Activated CD4-positive, alpha-beta T cell treated with anti-CD3 and anti-CD28 coated beads, Interleukin-2, amount 10 ng/mL, durations not matched to agents 24 days and 14 days (primary cell): ENCODE data around the gene GATC. TPM values are rescaled to one million over a fixed set of nuclear protein-coding genes. Genes with fewer than 3 reads are reported as not detected.

Experiments used
- DNase-seq: peaks from one replicate; pipeline ENCODE4 v3.0.0; 2022
- H3K27ac Mint-ChIP-seq: one replicate; pipeline ENCODE4 v1.8.0; 2022; ENCODE audit warnings: mild to moderate bottlenecking, mixed read lengths
- H3K27me3 Mint-ChIP-seq: one replicate; pipeline ENCODE4 v1.8.0; 2022; ENCODE audit warnings: mixed read lengths
- H3K36me3 Mint-ChIP-seq: one replicate; pipeline ENCODE4 v1.8.0; 2022; ENCODE audit warnings: low read depth, mild to moderate bottlenecking, mixed read lengths
- H3K4me1 Mint-ChIP-seq: one replicate; pipeline ENCODE4 v1.8.0; 2021; ENCODE audit warnings: mixed read lengths
- H3K4me3 Mint-ChIP-seq: one replicate; pipeline ENCODE4 v1.8.0; 2022; ENCODE audit warnings: mild to moderate bottlenecking, moderate library complexity, mixed read lengths
- H3K9me3 Mint-ChIP-seq: one replicate; pipeline ENCODE4 v1.8.0; 2021; ENCODE audit warnings: mixed read lengths
- intact Hi-C: fragments of 100-400 bp; cut with micrococcal nuclease; formaldehyde crosslinking; loops from one replicate; pipeline ENCODE4 v1.15.1; 2023
- total RNA-seq: library from RNA; stranded (reverse); gene quantifications from 2 replicates; pipeline ENCODE4 v1.2.3, GENCODE V29; 2022

GATC gene
- total RNA-seq = 34.1 and 41.0 TPM in 2 replicates

- H3K27ac Mint-ChIP-seq = peak within 1 kb of the TSS; percentile 100
- intact Hi-C loops = loop anchor here (1.0 to 2.0 kb wide), 4 partner anchors 9 to 89 kb away; partner anchors contain the start of genes DYNLL1, RNF10 and SRSF9
- H3K27me3 Mint-ChIP-seq = peaks cover 2% of the 10 kb centered on the region
- peaks cover 29% of the 10 kb centered on the region for H3K4me1 Mint-ChIP-seq
- peak; percentile 97 for DNase-seq
- H3K4me3 Mint-ChIP-seq = peak within 1 kb of the TSS; percentile 99
- H3K36me3 Mint-ChIP-seq = peaks cover 59% of the 10 kb centered on the region
- H3K9me3 Mint-ChIP-seq = no peaks in the 10 kb centered on the region
These were observed at the start of gene GATC, which contains the start of gene TRIAP1 for GRCh38 chr12:120445911-120446843. TSS of gene GATC (plus strand) at chr12:120446444. CDS start at chr12:120446481, 37 bp downstream. TSS of gene TRIAP1 (minus strand) at chr12:120446384. CDS start at chr12:120446372, 12 bp downstream.

- Mint-ChIP-seq H3K4me1 (peaks cover 2% of the 10 kb centered on the region), H3K27ac (no peak overlapping the region), H3K4me3 (no peak overlapping the region), H3K9me3 (no peaks in the 10 kb centered on the region), H3K27me3 (peaks cover 22% of the 10 kb centered on the region), H3K36me3 (no peaks in the 10 kb centered on the region)
- no peak for DNase-seq
- intact Hi-C loops = no loop called here
These were observed 48.3 kb upstream of the GATC start for GRCh38 chr12:120397824-120398540.

GRCh38 chr12:120399531-120399930 lies 46.7 kb upstream of the GATC start:
- H3K9me3 Mint-ChIP-seq = peaks cover 6% of the 10 kb centered on the region
- H3K4me1 Mint-ChIP-seq = peaks cover 4% of the 10 kb centered on the region
- H3K27me3 Mint-ChIP-seq = peaks cover 22% of the 10 kb centered on the region
- no peaks in the 10 kb centered on the region for H3K36me3 Mint-ChIP-seq
- no peak overlapping the region for H3K4me3 Mint-ChIP-seq
- H3K27ac Mint-ChIP-seq = no peak overlapping the region
- no peak for DNase-seq
- intact Hi-C loops = no loop called here

GRCh38 chr12:120402217-120402616 lies 44.0 kb upstream of the GATC start:
- Mint-ChIP-seq H3K27me3 (peaks cover 9% of the 10 kb centered on the region), H3K36me3 (no peaks in the 10 kb centered on the region), H3K9me3 (peaks cover 6% of the 10 kb centered on the region), H3K4me1 (peaks cover 2% of the 10 kb centered on the region), H3K4me3 (no peak overlapping the region), H3K27ac (no peak overlapping the region)
- DNase-seq = no peak
- intact Hi-C loops = no loop called here

- Mint-ChIP-seq H3K27ac (no peak overlapping the region), H3K27me3 (peaks cover 6% of the 10 kb centered on the region), H3K4me3 (no peak overlapping the region), H3K9me3 (peaks cover 6% of the 10 kb centered on the region), H3K4me1 (peaks cover 2% of the 10 kb centered on the region), H3K36me3 (no peaks in the 10 kb centered on the region)
- DNase-seq = no peak
- intact Hi-C loops = no loop called here
These were observed 42.4 kb upstream of the GATC start for GRCh38 chr12:120403869-120404268.

GRCh38 chr12:120404271-120404670 lies 42.0 kb upstream of the GATC start:
- H3K36me3 Mint-ChIP-seq = no peaks in the 10 kb centered on the region
- peaks cover 6% of the 10 kb centered on the region for H3K27me3 Mint-ChIP-seq
- H3K4me1 Mint-ChIP-seq = peaks cover 2% of the 10 kb centered on the region
- intact Hi-C loops = no loop called here
- peaks cover 6% of the 10 kb centered on the region for H3K9me3 Mint-ChIP-seq
- DNase-seq = no peak
- no peak overlapping the region for H3K4me3 Mint-ChIP-seq
- H3K27ac Mint-ChIP-seq = no peak overlapping the region

GRCh38 chr12:120406069-120406468 lies 40.2 kb upstream of the GATC start:
- peaks cover 6% of the 10 kb centered on the region for H3K27me3 Mint-ChIP-seq
- intact Hi-C loops = no loop called here
- no peaks in the 10 kb centered on the region for H3K36me3 Mint-ChIP-seq

GRCh38 chr12:120406553-120406952 lies 39.7 kb upstream of the GATC start:
- Mint-ChIP-seq H3K36me3 (no peaks in the 10 kb centered on the region), H3K27me3 (peaks cover 6% of the 10 kb centered on the region), H3K27ac (no peak overlapping the region), H3K4me1 (peaks cover 2% of the 10 kb centered on the region), H3K4me3 (no peak overlapping the region), H3K9me3 (peaks cover 6% of the 10 kb centered on the region)
- DNase-seq = no peak
- intact Hi-C loops = no loop called here

More at GRCh38 chr12:120406069-120406468, 40.2 kb upstream of the GATC start:
- Mint-ChIP-seq H3K4me3 (no peak overlapping the region), H3K27ac (no peak overlapping the region), H3K9me3 (peaks cover 6% of the 10 kb centered on the region), H3K4me1 (peaks cover 2% of the 10 kb centered on the region)
- no peak for DNase-seq

GRCh38 chr12:120408771-120409170 lies 37.5 kb upstream of the GATC start:
- Mint-ChIP-seq H3K27ac (no peak overlapping the region), H3K4me1 (peaks cover 2% of the 10 kb centered on the region), H3K27me3 (no peaks in the 10 kb centered on the region), H3K36me3 (no peaks in the 10 kb centered on the region), H3K4me3 (no peak overlapping the region), H3K9me3 (peaks cover 6% of the 10 kb centered on the region)
- intact Hi-C loops = no loop called here
- DNase-seq = no peak

- intact Hi-C loops = no loop called here
- no peak overlapping the region for H3K4me3 Mint-ChIP-seq
- no peaks in the 10 kb centered on the region for H3K4me1 Mint-ChIP-seq
- no peaks in the 10 kb centered on the region for H3K9me3 Mint-ChIP-seq
- no peak for DNase-seq
- H3K27me3 Mint-ChIP-seq = peaks cover under 1% of the 10 kb centered on the region
- H3K27ac Mint-ChIP-seq = no peak overlapping the region
- no peaks in the 10 kb centered on the region for H3K36me3 Mint-ChIP-seq
These were observed 33.8 kb upstream of the GATC start for GRCh38 chr12:120412421-120412820.

- Mint-ChIP-seq H3K9me3 (no peaks in the 10 kb centered on the region), H3K27me3 (peaks cover 2% of the 10 kb centered on the region), H3K4me1 (no peaks in the 10 kb centered on the region), H3K27ac (no peak overlapping the region), H3K36me3 (no peaks in the 10 kb centered on the region), H3K4me3 (no peak overlapping the region)
- no peak for DNase-seq
- intact Hi-C loops = no loop called here
These were observed 32.1 kb upstream of the GATC start for GRCh38 chr12:120413901-120414695.

GRCh38 chr12:120416490-120417216 lies 29.6 kb upstream of the GATC start:
- Mint-ChIP-seq H3K4me3 (no peak overlapping the region), H3K36me3 (no peaks in the 10 kb centered on the region), H3K4me1 (no peaks in the 10 kb centered on the region), H3K27ac (no peak overlapping the region), H3K9me3 (no peaks in the 10 kb centered on the region), H3K27me3 (peaks cover 2% of the 10 kb centered on the region)
- intact Hi-C loops = no loop called here
- no peak for DNase-seq
